H54 (cell line): ENCODE measurements around the gene SLC26A8.

Source experiments
- DNase-seq: peaks from one replicate; pipeline ENCODE4 v3.0.0; 2011; ENCODE audit warnings: low spot score, mixed read lengths; ENCODE audit not compliant: insufficient read length
- FAIRE-seq: peaks from 3 replicates; lab custom pipeline; 2011; peaks lifted over from hg19 to GRCh38; lab: Jason Lieb, UNC
- POLR2A ChIP-seq: IDR thresholded peaks from 2 replicates; pipeline ENCODE4 v1.6.1; 2011; ENCODE audit warnings: low read depth, mild to moderate bottlenecking, low read length

The SLC26A8 gene

GRCh38 chr6:36062247-36062646, 37.8 kb upstream of the SLC26A8 start:
- no peak for TF ChIP-seq POLR2A
- no peak for DNase-seq
- FAIRE-seq, result no peak

DNA sequence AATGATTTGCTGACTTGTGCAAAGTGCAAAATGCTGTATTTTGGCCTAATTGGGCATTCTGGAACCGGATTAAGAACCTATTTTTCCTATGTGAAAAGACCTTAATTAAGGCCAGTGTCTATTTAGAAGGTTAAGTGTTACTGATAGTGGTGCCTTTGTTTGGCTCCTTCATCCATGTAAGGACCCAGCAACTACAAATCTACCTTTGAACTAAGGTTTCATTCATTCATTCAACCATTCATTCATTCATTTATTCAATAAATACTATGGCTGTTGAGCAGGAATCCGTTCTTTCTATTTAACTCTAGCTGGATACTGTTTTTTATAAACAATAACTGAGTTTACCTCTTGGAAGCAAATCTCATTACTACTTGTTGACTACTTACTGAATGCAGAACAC, 36.8 kb upstream of the SLC26A8 start:
- DNase-seq (no peak), FAIRE-seq (no peak)
- TF ChIP-seq POLR2A, result no peak

GRCh38 chr6:36056178-36056577, 31.7 kb upstream of the SLC26A8 start:
- FAIRE-seq (peak; percentile 41), DNase-seq (no peak)

DNA sequence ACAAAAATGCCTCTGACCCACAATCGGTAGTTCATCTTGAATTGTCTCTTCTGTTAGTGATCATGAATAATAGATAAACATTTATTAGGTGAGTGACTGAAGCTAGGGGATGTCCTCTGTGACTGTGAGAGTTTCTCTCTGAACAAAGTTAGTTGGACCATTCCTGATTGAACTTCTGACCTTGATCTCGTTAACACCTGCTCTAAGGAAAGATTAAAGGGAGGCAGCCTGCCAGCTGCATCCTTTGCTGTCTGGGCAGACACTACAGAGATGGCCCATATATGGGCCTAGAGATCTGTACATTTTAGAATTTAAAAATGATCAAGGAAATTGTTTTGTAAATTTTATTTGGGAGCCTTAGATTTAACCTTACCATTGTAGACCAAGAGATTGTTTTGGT, 30.5 kb upstream of the SLC26A8 start:
- DNase-seq (no peak), FAIRE-seq (no peak)
- no peak for TF ChIP-seq POLR2A

More at GRCh38 chr6:36056178-36056577, 31.7 kb upstream of the SLC26A8 start:
- no peak for TF ChIP-seq POLR2A

DNA sequence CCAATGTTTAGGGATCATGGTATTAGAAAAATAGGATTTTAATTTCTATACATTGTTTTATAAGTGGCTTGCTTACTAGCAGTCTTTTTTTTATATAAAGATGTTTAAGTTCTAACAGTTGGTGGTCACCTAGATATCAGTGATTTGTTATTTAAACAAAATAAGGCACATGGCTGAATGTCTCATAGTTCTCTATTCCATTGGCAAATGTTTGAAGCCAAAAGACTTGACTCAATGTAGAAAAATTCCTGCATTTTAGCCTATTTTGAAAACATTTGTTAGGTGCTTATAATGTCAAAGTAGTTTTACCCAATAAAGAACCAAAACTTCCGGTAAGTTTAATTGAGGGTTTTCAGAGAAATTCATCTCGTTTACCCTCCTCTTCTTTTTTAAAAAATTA, 30.0 kb upstream of the SLC26A8 start:
- TF ChIP-seq POLR2A, result no peak
- DNase-seq (no peak), FAIRE-seq (no peak)

DNA sequence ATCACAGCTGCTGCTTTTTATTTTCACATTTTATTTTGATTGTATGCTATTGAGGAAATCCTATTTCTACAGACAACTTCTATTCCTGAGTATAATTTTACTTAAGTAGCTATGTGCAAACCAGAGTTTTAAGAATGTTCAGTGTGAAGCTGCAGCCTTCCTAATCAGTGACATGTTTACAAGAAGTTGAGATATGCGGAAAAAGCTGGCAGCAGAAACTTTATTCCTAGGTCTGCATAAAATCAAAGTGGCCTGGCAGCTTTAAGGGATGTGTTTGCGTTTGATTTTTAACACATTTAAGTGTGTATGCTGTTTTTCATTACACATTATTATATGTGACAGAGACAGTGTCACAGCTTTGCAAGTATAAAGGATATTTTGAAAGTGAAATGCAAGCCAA, 29.4 kb upstream of the SLC26A8 start:
- no peak for TF ChIP-seq POLR2A
- DNase-seq, result no peak
- no peak for FAIRE-seq

GRCh38 chr6:36052097-36052496, 27.7 kb upstream of the SLC26A8 start:
- FAIRE-seq (no peak), DNase-seq (no peak)
- TF ChIP-seq POLR2A, result no peak

DNA sequence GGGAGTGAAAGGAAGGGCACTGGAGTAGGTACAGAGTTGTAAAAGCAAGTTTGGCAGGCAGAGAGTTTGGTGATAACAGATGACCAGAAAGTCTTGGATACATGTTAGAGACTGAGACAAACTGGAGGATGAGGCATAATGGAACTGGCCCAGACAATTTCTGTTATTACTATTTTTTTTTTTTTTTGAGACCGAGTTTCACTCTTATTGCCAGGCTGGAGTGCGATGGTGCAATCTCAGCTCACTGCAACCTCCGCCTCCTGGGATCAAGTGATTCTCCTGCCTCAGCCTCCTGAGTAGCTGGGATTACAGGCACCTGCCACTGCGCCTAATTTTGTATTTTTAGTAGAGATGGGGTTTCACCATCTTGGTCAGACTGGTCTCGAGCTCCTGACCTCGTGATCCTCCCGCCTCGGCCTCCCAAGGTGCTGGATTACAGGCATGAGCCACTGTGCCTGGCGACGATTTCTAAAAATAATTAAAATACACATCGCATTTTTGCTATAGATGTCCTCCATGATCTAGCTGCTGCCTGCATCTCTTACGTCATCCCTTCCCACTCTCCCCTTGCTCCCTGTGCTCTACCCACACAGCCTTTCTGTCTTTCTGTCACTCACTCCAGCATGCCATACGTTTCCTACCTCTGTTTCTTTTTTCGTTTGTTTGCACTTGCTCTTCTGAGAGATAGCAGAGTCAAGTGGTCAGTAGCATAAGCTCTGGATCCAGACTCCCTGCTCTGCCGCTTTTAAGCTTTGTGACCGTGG, 26.7 kb upstream of the SLC26A8 start:
- FAIRE-seq (no peak), DNase-seq (no peak)
- TF ChIP-seq POLR2A, result no peak

DNA sequence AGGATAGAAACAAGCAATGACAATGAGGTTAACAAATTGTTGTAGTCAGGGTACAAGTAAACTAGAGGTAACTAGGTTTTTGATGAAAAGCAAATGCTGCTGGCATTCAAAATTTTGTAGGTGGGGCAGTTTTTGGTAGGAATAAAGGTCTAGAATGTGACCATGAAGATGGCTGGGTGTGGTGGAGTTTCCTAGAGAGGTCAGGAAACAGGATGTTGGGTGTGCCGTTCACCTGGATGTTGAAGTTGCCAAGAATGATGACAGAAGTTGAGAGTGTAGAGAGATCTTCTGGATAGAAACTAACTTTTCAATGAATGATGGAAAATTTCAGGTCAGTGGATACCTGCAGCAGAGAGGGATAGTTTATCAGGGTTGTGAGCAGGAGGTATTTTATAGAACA, 25.9 kb upstream of the SLC26A8 start:
- FAIRE-seq, result peak; percentile 62
- TF ChIP-seq POLR2A, result no peak

DNA sequence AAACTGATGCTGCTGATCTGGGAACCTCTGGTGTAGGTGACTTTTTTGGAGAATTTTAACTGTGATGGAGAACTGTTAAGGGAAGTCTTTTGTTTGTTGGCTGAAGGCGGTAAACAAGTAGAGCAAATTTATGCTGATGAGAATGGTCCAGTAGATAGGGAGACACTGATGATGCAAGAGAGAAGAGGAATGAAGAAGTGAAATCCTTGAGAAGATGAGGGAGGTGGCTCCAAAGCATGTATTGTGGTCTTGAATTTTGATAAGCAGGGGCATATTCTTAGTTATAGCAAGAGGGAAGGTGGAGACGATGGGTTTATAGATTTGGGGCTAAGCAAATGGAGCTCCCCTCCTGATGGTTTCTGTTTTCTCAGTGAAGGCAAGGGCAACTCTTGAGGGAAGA, 25.1 kb upstream of the SLC26A8 start:
- no peak for FAIRE-seq
- TF ChIP-seq POLR2A, result no peak
- DNase-seq, result no peak

More for the DNA sequence above, 25.9 kb upstream of the SLC26A8 start:
- DNase-seq, result no peak

- no peak for FAIRE-seq
- no peak for DNase-seq
- TF ChIP-seq POLR2A, result no peak
Measured at GRCh38 chr6:36042618-36043260, 18.3 kb upstream of the SLC26A8 start.

- DNase-seq (no peak), FAIRE-seq (no peak)
- no peak for TF ChIP-seq POLR2A
Measured at GRCh38 chr6:36040958-36041357, 16.5 kb upstream of the SLC26A8 start.

DNA sequence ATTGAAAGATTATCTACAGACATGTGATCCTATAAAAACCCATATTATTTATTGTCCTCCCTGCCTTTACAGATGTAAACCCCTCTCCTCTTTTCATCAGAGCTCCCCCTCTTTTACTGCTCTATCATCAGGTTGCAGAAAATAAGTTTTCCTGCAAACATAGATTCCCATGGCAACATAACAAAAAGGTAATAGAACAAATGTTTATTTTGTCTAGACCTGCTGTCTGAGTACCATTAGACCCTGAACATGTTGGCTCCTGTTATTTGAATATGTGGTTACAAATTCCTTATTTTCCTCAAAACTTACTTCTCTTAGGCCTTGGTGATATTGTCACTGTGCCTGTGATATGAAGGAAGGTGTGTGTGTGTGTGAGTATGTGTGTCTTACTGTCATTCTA, 14.7 kb upstream of the SLC26A8 start:
- DNase-seq, result no peak
- FAIRE-seq, result peak; percentile 38
- no peak for TF ChIP-seq POLR2A

DNA sequence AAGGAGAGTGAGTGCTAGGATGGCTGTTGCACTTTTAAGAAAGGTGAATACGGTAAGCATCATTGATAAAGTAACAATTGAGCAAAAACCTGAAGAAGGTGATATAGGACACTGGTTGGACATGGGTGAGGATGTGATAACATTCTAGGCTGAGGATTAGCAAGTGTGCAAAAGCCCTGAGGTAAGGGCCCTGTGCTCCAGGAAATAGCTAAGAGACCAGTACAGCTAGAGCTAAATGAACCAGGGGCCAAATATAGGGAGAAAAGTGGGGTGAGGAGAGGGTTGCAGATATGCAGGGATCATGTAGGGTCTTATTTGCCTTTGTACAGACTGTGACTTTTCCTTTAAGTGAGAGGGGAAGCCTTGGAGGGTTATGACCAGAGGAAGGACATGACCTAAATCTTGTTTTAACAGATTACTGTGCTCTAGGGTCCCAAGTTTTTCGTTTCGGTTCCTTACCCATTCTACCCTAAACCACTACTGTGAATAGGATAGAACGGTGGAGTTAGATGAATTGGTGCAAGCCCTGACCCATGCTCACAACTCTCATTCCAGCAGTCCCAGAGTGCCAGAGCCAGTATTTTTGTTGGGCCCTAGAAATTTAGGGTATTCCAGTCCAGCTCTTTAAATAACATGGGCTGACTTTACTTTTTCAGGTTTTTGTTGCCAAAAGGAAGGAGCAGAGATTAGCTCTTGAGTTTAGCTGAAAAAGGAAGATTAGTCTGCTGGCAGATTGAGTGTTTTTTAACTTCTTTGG, 13.9 kb upstream of the SLC26A8 start:
- FAIRE-seq (peak; percentile 23), DNase-seq (no peak)
- TF ChIP-seq POLR2A, result no peak
